A673 (cell line): Measurements from ENCODE around the gene GRK1. TPM values are rescaled to one million over a fixed set of nuclear protein-coding genes. Genes with fewer than 3 reads are reported as not detected.

Source experiments
- BruUV-seq: library from RNA; stranded (reverse); fragments of 400-500 nt; replicated peaks from 2 replicates; lab custom pipeline; 2021; lab: Mats Ljungman, UMichigan
- CTCF ChIA-PET: fragments of 300-600 bp; sonication (Branson Sonifier 250); formaldehyde crosslinking; loops from one replicate; lab custom pipeline; 2022; ENCODE audit warnings: antibody characterized with exemption; lab: Charles Lee
- POLR2A ChIA-PET: fragments of 300-600 bp; sonication (Branson Sonifier 250); formaldehyde crosslinking; loops from one replicate; lab custom pipeline; 2022; ENCODE audit warnings: antibody characterized with exemption; ENCODE audit not compliant: low non-redundant PET; lab: Charles Lee
- DNase-seq: peaks from one replicate; pipeline ENCODE4 v3.0.0-alpha.2; 2015; ENCODE audit warnings: low spot score
- H3K27ac ChIP-seq: fragments of 200-600 bp; sonication (generic); 2 replicates; pipeline ENCODE4 v1.5.1; 2016; ENCODE audit warnings: mixed run types, low read depth, mild to moderate bottlenecking, mixed read lengths, antibody characterized with exemption, low read length; ENCODE audit not compliant: poor library complexity, severe bottlenecking
- H3K27me3 ChIP-seq: fragments of 200-600 bp; sonication (generic); replicated peaks from 2 replicates; pipeline ENCODE4 v1.6.1; 2017; ENCODE audit warnings: mixed run types, low read depth, mild to moderate bottlenecking, mixed read lengths, antibody characterized with exemption, low read length; ENCODE audit not compliant: insufficient read depth, poor library complexity
- H3K36me3 ChIP-seq: fragments of 200-600 bp; sonication (generic); 2 replicates; pipeline ENCODE4 v1.6.1; 2016; ENCODE audit warnings: mixed run types, mild to moderate bottlenecking, mixed read lengths, antibody characterized with exemption, low read length; ENCODE audit not compliant: insufficient read depth, poor library complexity, severe bottlenecking
- H3K4me1 ChIP-seq: fragments of 200-600 bp; sonication (generic); 2 replicates; pipeline ENCODE4 v1.6.1; 2017; ENCODE audit warnings: mixed run types, mild to moderate bottlenecking, mixed read lengths, antibody characterized with exemption, low read length; ENCODE audit not compliant: insufficient read depth, poor library complexity, severe bottlenecking
- H3K4me3 ChIP-seq: fragments of 200-600 bp; sonication (generic); 2 replicates; pipeline ENCODE4 v1.5.1; 2016; ENCODE audit warnings: low read depth, mixed run types, mild to moderate bottlenecking, mixed read lengths, low read length; ENCODE audit not compliant: poor library complexity, severe bottlenecking
- H3K9me3 ChIP-seq: fragments of 200-600 bp; sonication (generic); 2 replicates; pipeline ENCODE4 v1.6.1; 2016; ENCODE audit warnings: mixed run types, low read depth, mild to moderate bottlenecking, mixed read lengths, antibody characterized with exemption, low read length; ENCODE audit not compliant: poor library complexity, severe bottlenecking
- CTCF ChIP-seq: fragments of 300-800, 200-600 bp; sonication (generic); conservative IDR thresholded peaks from 2 replicates; pipeline ENCODE4 v1.5.1; 2017; ENCODE audit warnings: low read depth, mild to moderate bottlenecking, antibody characterized with exemption, low read length, moderate library complexity, mixed read lengths
- EZH2 ChIP-seq: fragments of 200-600 bp; sonication (generic); IDR thresholded peaks from 2 replicates; pipeline ENCODE4 v1.6.1; 2017; ENCODE audit warnings: borderline replicate concordance, low read depth, mild to moderate bottlenecking, mixed read lengths, antibody characterized with exemption, low read length; ENCODE audit not compliant: poor library complexity, severe bottlenecking
- intact Hi-C: fragments of 100-400 bp; cut with micrococcal nuclease; formaldehyde crosslinking; loops from one replicate; pipeline ENCODE4 v1.10.0; 2022; ENCODE audit not compliant: unreplicated experiment
- total RNA-seq: library from RNA; stranded (reverse); gene quantifications from 2 replicates; pipeline ENCODE4 v1.2.3, GENCODE V29; 2021

The GRK1 gene
- total RNA-seq, 1 experiment from 2014 or later: not detected

DNA sequence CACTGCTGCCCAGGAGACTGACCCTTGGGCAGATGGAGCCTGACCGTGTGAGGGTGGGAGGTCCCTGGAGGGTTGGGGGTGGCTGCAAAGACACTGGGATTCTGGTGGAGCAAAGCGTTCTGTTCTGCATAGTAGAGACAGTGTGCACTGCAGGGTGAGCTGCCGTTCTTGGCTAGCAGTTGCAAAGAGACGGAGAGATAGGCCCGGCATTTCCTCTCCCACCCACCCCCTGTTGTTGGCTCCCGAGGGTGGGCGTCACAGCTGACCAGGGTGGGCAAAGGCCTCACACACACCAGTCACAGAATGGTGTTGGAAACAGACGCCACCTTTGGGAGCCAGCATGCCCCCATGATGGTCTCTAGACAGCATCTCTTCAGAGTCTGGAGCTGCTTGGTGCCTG lies 103.4 kb downstream of the GRK1 start:
- no peak for TF ChIP-seq EZH2
- TF ChIP-seq CTCF: no peak
- no peak overlapping the region for H3K4me3 ChIP-seq
- H3K4me1 ChIP-seq: no peaks in the 10 kb centered on the region
- DNase-seq: no peak
- H3K27ac ChIP-seq: no peak overlapping the region
- peaks cover 6% of the 10 kb centered on the region for H3K27me3 ChIP-seq
- intact Hi-C loops: no loop called here
- CTCF ChIA-PET: no interaction called here
- no TSS peak for BruUV-seq
- POLR2A ChIA-PET: no interaction called here
- no peaks in the 10 kb centered on the region for H3K36me3 ChIP-seq
- no peaks in the 10 kb centered on the region for H3K9me3 ChIP-seq

GRCh38 chr13:113770937-113771336 lies 103.9 kb downstream of the GRK1 start:
- intact Hi-C loops: no loop called here
- Histone ChIP-seq H3K27me3 (peaks cover 6% of the 10 kb centered on the region), H3K4me3 (no peak overlapping the region), H3K4me1 (no peaks in the 10 kb centered on the region), H3K27ac (no peak overlapping the region), H3K9me3 (no peaks in the 10 kb centered on the region), H3K36me3 (no peaks in the 10 kb centered on the region)
- TF ChIP-seq EZH2 (no peak), CTCF (no peak)
- ChIA-PET CTCF (no interaction called here), POLR2A (no interaction called here)
- no TSS peak for BruUV-seq
- DNase-seq: no peak

GRCh38 chr13:113771709-113772331 lies 104.8 kb downstream of the GRK1 start:
- intact Hi-C loops: no loop called here

More at GRCh38 chr13:113771709-113772331, 104.8 kb downstream of the GRK1 start:
- peaks cover 6% of the 10 kb centered on the region for H3K27me3 ChIP-seq
- ChIA-PET CTCF (no interaction called here), POLR2A (no interaction called here)
- no peak for TF ChIP-seq EZH2
- no peak for TF ChIP-seq CTCF
- H3K4me3 ChIP-seq: no peak overlapping the region
- BruUV-seq: no TSS peak
- H3K4me1 ChIP-seq: no peaks in the 10 kb centered on the region
- DNase-seq: peak; percentile 41
- no peaks in the 10 kb centered on the region for H3K9me3 ChIP-seq
- no peaks in the 10 kb centered on the region for H3K36me3 ChIP-seq
- H3K27ac ChIP-seq: no peak overlapping the region
